ENCODE results near the gene C4orf50. TPM values are rescaled to one million over a fixed set of nuclear protein-coding genes. Genes with fewer than 3 reads are reported as not detected.

Gene C4orf50
- polyA plus RNA-seq, 4 donors = 0.04 to 0.49 TPM; not detected in 2

GRCh38 chr4:5976921-5977320 is 41.3 kb downstream of the C4orf50 start:
- no peak for DNase-seq
- no peaks in the 10 kb centered on the region for H3K36me3 ChIP-seq (ENCODE audit: control insufficient read depth in 3 of 3, insufficient read depth in 2 of 3, low read depth in 1 of 3, low read length in 3 of 3)
- no peak overlapping the region for H3K27ac ChIP-seq (ENCODE audit: low read depth in 1 of 3, low read length in 2 of 3)
- FAIRE-seq = no peak
- H3K27me3 ChIP-seq (ENCODE audit: control insufficient read depth in 3 of 3, insufficient read depth in 3 of 3, low read length in 3 of 3) = peaks cover 0 to 2% (median 2%) of the 10 kb centered on the region in 3 donors
- WGBS, 3 donors = 73 to 81% (median 78%) methylated on average over 9 of the region's 9 CpGs
- H3K9me3 ChIP-seq (ENCODE audit: control insufficient read depth in 2 of 2, insufficient read depth in 1 of 2, low read depth in 1 of 2, low read length in 1 of 2) = no peaks in the 10 kb centered on the region
- no peaks in the 10 kb centered on the region for H3K4me1 ChIP-seq (ENCODE audit: control insufficient read depth in 3 of 3, insufficient read depth in 2 of 3, low read depth in 1 of 3, low read length in 2 of 3)
- no peak overlapping the region for H3K4me3 ChIP-seq (ENCODE audit: low read depth in 1 of 3, low read length in 3 of 3)

- FAIRE-seq = no peak
- no peaks in the 10 kb centered on the region for H3K36me3 ChIP-seq (ENCODE audit: control insufficient read depth in 3 of 3, insufficient read depth in 2 of 3, low read depth in 1 of 3, low read length in 3 of 3)
- no peak for DNase-seq
- WGBS, 3 donors = 64 to 80% (median 76%) methylated on average over 6 of the region's 6 CpGs
- no peaks in the 10 kb centered on the region for H3K9me3 ChIP-seq (ENCODE audit: control insufficient read depth in 2 of 2, insufficient read depth in 1 of 2, low read depth in 1 of 2, low read length in 1 of 2)
- H3K27ac ChIP-seq (ENCODE audit: low read depth in 1 of 3, low read length in 2 of 3) = no peak overlapping the region
- no peaks in the 10 kb centered on the region for H3K4me1 ChIP-seq (ENCODE audit: control insufficient read depth in 3 of 3, insufficient read depth in 2 of 3, low read depth in 1 of 3, low read length in 2 of 3)
- no peak overlapping the region for H3K4me3 ChIP-seq (ENCODE audit: low read depth in 1 of 3, low read length in 3 of 3)
- H3K27me3 ChIP-seq (ENCODE audit: control insufficient read depth in 3 of 3, insufficient read depth in 3 of 3, low read length in 3 of 3) = peaks cover 0 to 2% (median 2%) of the 10 kb centered on the region in 3 donors
Measured at GRCh38 chr4:5976431-5976830, 41.8 kb downstream of the C4orf50 start.

GRCh38 chr4:5974321-5974720 is 43.9 kb downstream of the C4orf50 start:
- Histone ChIP-seq H3K9me3 (ENCODE audit: control insufficient read depth in 2 of 2, insufficient read depth in 1 of 2, low read depth in 1 of 2, low read length in 1 of 2) (no peaks in the 10 kb centered on the region), H3K36me3 (ENCODE audit: control insufficient read depth in 3 of 3, insufficient read depth in 2 of 3, low read depth in 1 of 3, low read length in 3 of 3) (no peaks in the 10 kb centered on the region), H3K4me3 (ENCODE audit: low read depth in 1 of 3, low read length in 3 of 3) (no peak overlapping the region), H3K27ac (ENCODE audit: low read depth in 1 of 3, low read length in 2 of 3) (no peak overlapping the region), H3K27me3 (ENCODE audit: control insufficient read depth in 3 of 3, insufficient read depth in 3 of 3, low read length in 3 of 3) (peaks cover 0 to 2% (median 2%) of the 10 kb centered on the region in 3 donors), H3K4me1 (ENCODE audit: control insufficient read depth in 3 of 3, insufficient read depth in 2 of 3, low read depth in 1 of 3, low read length in 2 of 3) (no peaks in the 10 kb centered on the region)
- DNase-seq (no peak), FAIRE-seq (no peak)
- 80 to 83% (median 81%) methylated on average over 15 of the region's 15 CpGs for WGBS, 3 donors

GRCh38 chr4:5973486-5974220 is 44.6 kb downstream of the C4orf50 start:
- no peak for DNase-seq
- Histone ChIP-seq H3K36me3 (ENCODE audit: control insufficient read depth in 3 of 3, insufficient read depth in 2 of 3, low read depth in 1 of 3, low read length in 3 of 3) (no peaks in the 10 kb centered on the region), H3K9me3 (ENCODE audit: control insufficient read depth in 2 of 2, insufficient read depth in 1 of 2, low read depth in 1 of 2, low read length in 1 of 2) (no peaks in the 10 kb centered on the region), H3K4me1 (ENCODE audit: control insufficient read depth in 3 of 3, insufficient read depth in 2 of 3, low read depth in 1 of 3, low read length in 2 of 3) (no peaks in the 10 kb centered on the region), H3K27me3 (ENCODE audit: control insufficient read depth in 3 of 3, insufficient read depth in 3 of 3, low read length in 3 of 3) (peaks cover 0 to 2% (median 2%) of the 10 kb centered on the region in 3 donors), H3K4me3 (ENCODE audit: low read depth in 1 of 3, low read length in 3 of 3) (no peak overlapping the region), H3K27ac (ENCODE audit: low read depth in 1 of 3, low read length in 2 of 3) (no peak overlapping the region)
- WGBS, 3 donors = 76 to 81% (median 80%) methylated on average over 20 to 25 of the region's 25 CpGs
- no peak for FAIRE-seq

- H3K4me1 ChIP-seq (ENCODE audit: control insufficient read depth in 3 of 3, insufficient read depth in 2 of 3, low read depth in 1 of 3, low read length in 2 of 3) = no peaks in the 10 kb centered on the region
- no peak overlapping the region for H3K27ac ChIP-seq (ENCODE audit: low read depth in 1 of 3, low read length in 2 of 3)
- FAIRE-seq (no peak), DNase-seq (no peak)
- no peak overlapping the region for H3K4me3 ChIP-seq (ENCODE audit: low read depth in 1 of 3, low read length in 3 of 3)
- H3K27me3 ChIP-seq (ENCODE audit: control insufficient read depth in 3 of 3, insufficient read depth in 3 of 3, low read length in 3 of 3) = peaks cover 0 to 2% (median 2%) of the 10 kb centered on the region in 3 donors
- WGBS, 3 donors = 72 to 76% (median 75%) methylated on average over 10 of the region's 10 CpGs
- no peaks in the 10 kb centered on the region for H3K36me3 ChIP-seq (ENCODE audit: control insufficient read depth in 3 of 3, insufficient read depth in 2 of 3, low read depth in 1 of 3, low read length in 3 of 3)
- H3K9me3 ChIP-seq (ENCODE audit: control insufficient read depth in 2 of 2, insufficient read depth in 1 of 2, low read depth in 1 of 2, low read length in 1 of 2) = no peaks in the 10 kb centered on the region
Measured at GRCh38 chr4:5973033-5973432, 45.2 kb downstream of the C4orf50 start.

GRCh38 chr4:5972571-5972970 is 45.7 kb downstream of the C4orf50 start:
- no peak overlapping the region for H3K4me3 ChIP-seq (ENCODE audit: low read depth in 1 of 3, low read length in 3 of 3)
- H3K36me3 ChIP-seq (ENCODE audit: control insufficient read depth in 3 of 3, insufficient read depth in 2 of 3, low read depth in 1 of 3, low read length in 3 of 3) = no peaks in the 10 kb centered on the region
- H3K4me1 ChIP-seq (ENCODE audit: control insufficient read depth in 3 of 3, insufficient read depth in 2 of 3, low read depth in 1 of 3, low read length in 2 of 3) = no peaks in the 10 kb centered on the region
- FAIRE-seq (no peak), DNase-seq (no peak)
- H3K27ac ChIP-seq (ENCODE audit: low read depth in 1 of 3, low read length in 2 of 3) = no peak overlapping the region
- H3K27me3 ChIP-seq (ENCODE audit: control insufficient read depth in 3 of 3, insufficient read depth in 3 of 3, low read length in 3 of 3) = peaks cover 0 to 2% (median 2%) of the 10 kb centered on the region in 3 donors
- WGBS, 3 donors = 82 to 87% (median 86%) methylated on average over 10 to 11 of the region's 11 CpGs
- H3K9me3 ChIP-seq (ENCODE audit: control insufficient read depth in 2 of 2, insufficient read depth in 1 of 2, low read depth in 1 of 2, low read length in 1 of 2) = no peaks in the 10 kb centered on the region

- H3K4me3 ChIP-seq (ENCODE audit: low read depth in 1 of 3, low read length in 3 of 3) = no peak overlapping the region
- no peak for FAIRE-seq
- H3K9me3 ChIP-seq (ENCODE audit: control insufficient read depth in 2 of 2, insufficient read depth in 1 of 2, low read depth in 1 of 2, low read length in 1 of 2) = no peaks in the 10 kb centered on the region
- no peaks in the 10 kb centered on the region for H3K4me1 ChIP-seq (ENCODE audit: control insufficient read depth in 3 of 3, insufficient read depth in 2 of 3, low read depth in 1 of 3, low read length in 2 of 3)
- DNase-seq = no peak
- no peaks in the 10 kb centered on the region for H3K36me3 ChIP-seq (ENCODE audit: control insufficient read depth in 3 of 3, insufficient read depth in 2 of 3, low read depth in 1 of 3, low read length in 3 of 3)
- 43 to 66% (median 57%) methylated on average over 6 to 7 of the region's 7 CpGs for WGBS, 3 donors
- H3K27me3 ChIP-seq (ENCODE audit: control insufficient read depth in 3 of 3, insufficient read depth in 3 of 3, low read length in 3 of 3) = peaks cover 0 to 2% (median 0%) of the 10 kb centered on the region in 3 donors
- H3K27ac ChIP-seq (ENCODE audit: low read depth in 1 of 3, low read length in 2 of 3) = no peak overlapping the region
Measured at GRCh38 chr4:5971078-5971450, 47.2 kb downstream of the C4orf50 start.

- Histone ChIP-seq H3K27ac (ENCODE audit: low read depth in 1 of 3, low read length in 2 of 3) (no peak overlapping the region), H3K9me3 (ENCODE audit: control insufficient read depth in 2 of 2, insufficient read depth in 1 of 2, low read depth in 1 of 2, low read length in 1 of 2) (no peaks in the 10 kb centered on the region), H3K27me3 (ENCODE audit: control insufficient read depth in 3 of 3, insufficient read depth in 3 of 3, low read length in 3 of 3) (peaks cover 0 to 2% (median 0%) of the 10 kb centered on the region in 3 donors), H3K4me1 (ENCODE audit: control insufficient read depth in 3 of 3, insufficient read depth in 2 of 3, low read depth in 1 of 3, low read length in 2 of 3) (no peaks in the 10 kb centered on the region), H3K36me3 (ENCODE audit: control insufficient read depth in 3 of 3, insufficient read depth in 2 of 3, low read depth in 1 of 3, low read length in 3 of 3) (no peaks in the 10 kb centered on the region), H3K4me3 (ENCODE audit: low read depth in 1 of 3, low read length in 3 of 3) (no peak overlapping the region)
- no peak for FAIRE-seq
- no peak for DNase-seq
- WGBS, 3 donors = 69 to 80% (median 74%) methylated on average over 16 of the region's 16 CpGs
Measured at GRCh38 chr4:5970381-5971077, 47.7 kb downstream of the C4orf50 start.
